ENCODE data around the gene PDK2. TPM values are rescaled to one million over a fixed set of nuclear protein-coding genes. Genes with fewer than 3 reads are reported as not detected.

PDK2 gene
- total RNA-seq, 1 experiment from 2014 or later: 20.4 TPM

GRCh38 chr17:50134206-50135110 lies 39.3 kb downstream of the PDK2 start:
- no peak for TF ChIP-seq CTCF (conservative IDR thresholded peaks at IDR 0.05; ENCODE audit: low read depth, low read length)
- no peak for TF ChIP-seq EZH2 (IDR thresholded peaks at IDR 0.05; ENCODE audit: borderline replicate concordance, low read depth, low read length, poor library complexity, severe bottlenecking)
- peaks cover 15% of the 10 kb centered on the region for H3K4me1 ChIP-seq (ENCODE audit: insufficient read depth, low read length, poor library complexity, severe bottlenecking)
- intact Hi-C loops (cut with micrococcal nuclease; ENCODE audit: unreplicated experiment): no loop called here
- H3K4me3 ChIP-seq (ENCODE audit: low read depth, low read length, poor library complexity, severe bottlenecking): no peak overlapping the region
- no peaks in the 10 kb centered on the region for H3K9me3 ChIP-seq (ENCODE audit: low read depth, low read length, poor library complexity, severe bottlenecking)
- H3K36me3 ChIP-seq (ENCODE audit: insufficient read depth, low read length, poor library complexity, severe bottlenecking): peaks cover 45% of the 10 kb centered on the region
- BruUV-seq (replicated peaks): TSS peak; percentile 45
- ChIA-PET POLR2A (ENCODE audit: low non-redundant PET) (no interaction called here), CTCF (no interaction called here)
- H3K27me3 ChIP-seq (replicated peaks; ENCODE audit: insufficient read depth, low read depth, low read length, poor library complexity): no peaks in the 10 kb centered on the region
- no peak overlapping the region for H3K27ac ChIP-seq (ENCODE audit: low read depth, low read length, poor library complexity, severe bottlenecking)
- peak; percentile 43 for DNase-seq (ENCODE audit: low spot score)

GRCh38 chr17:50135316-50136095 lies 40.4 kb downstream of the PDK2 start:
- TF ChIP-seq EZH2 (IDR thresholded peaks at IDR 0.05; ENCODE audit: borderline replicate concordance, low read depth, low read length, poor library complexity, severe bottlenecking): no peak
- TF ChIP-seq CTCF (conservative IDR thresholded peaks at IDR 0.05; ENCODE audit: low read depth, low read length): no peak
- no TSS peak for BruUV-seq (replicated peaks)
- Histone ChIP-seq H3K9me3 (ENCODE audit: low read depth, low read length, poor library complexity, severe bottlenecking) (no peaks in the 10 kb centered on the region), H3K4me1 (ENCODE audit: insufficient read depth, low read length, poor library complexity, severe bottlenecking) (peaks cover 14% of the 10 kb centered on the region), H3K27me3 (replicated peaks; ENCODE audit: insufficient read depth, low read depth, low read length, poor library complexity) (no peaks in the 10 kb centered on the region), H3K4me3 (ENCODE audit: low read depth, low read length, poor library complexity, severe bottlenecking) (no peak overlapping the region), H3K27ac (ENCODE audit: low read depth, low read length, poor library complexity, severe bottlenecking) (no peak overlapping the region), H3K36me3 (ENCODE audit: insufficient read depth, low read length, poor library complexity, severe bottlenecking) (peaks cover 54% of the 10 kb centered on the region)
- CTCF ChIA-PET: no interaction called here
- intact Hi-C loops (cut with micrococcal nuclease; ENCODE audit: unreplicated experiment): no loop called here
- DNase-seq (ENCODE audit: low spot score): no peak
- POLR2A ChIA-PET (ENCODE audit: low non-redundant PET): no interaction called here

- H3K9me3 ChIP-seq (ENCODE audit: low read depth, low read length, poor library complexity, severe bottlenecking): no peaks in the 10 kb centered on the region
- peaks cover 61% of the 10 kb centered on the region for H3K36me3 ChIP-seq (ENCODE audit: insufficient read depth, low read length, poor library complexity, severe bottlenecking)
- H3K27me3 ChIP-seq (replicated peaks; ENCODE audit: insufficient read depth, low read depth, low read length, poor library complexity): no peaks in the 10 kb centered on the region
- no TSS peak for BruUV-seq (replicated peaks)
- DNase-seq (ENCODE audit: low spot score): no peak
- CTCF ChIA-PET: no interaction called here
- H3K27ac ChIP-seq (ENCODE audit: low read depth, low read length, poor library complexity, severe bottlenecking): no peak overlapping the region
- no peak overlapping the region for H3K4me3 ChIP-seq (ENCODE audit: low read depth, low read length, poor library complexity, severe bottlenecking)
- intact Hi-C loops (cut with micrococcal nuclease; ENCODE audit: unreplicated experiment): no loop called here
- peaks cover 9% of the 10 kb centered on the region for H3K4me1 ChIP-seq (ENCODE audit: insufficient read depth, low read length, poor library complexity, severe bottlenecking)
- POLR2A ChIA-PET (ENCODE audit: low non-redundant PET): no interaction called here
- TF ChIP-seq EZH2 (IDR thresholded peaks at IDR 0.05; ENCODE audit: borderline replicate concordance, low read depth, low read length, poor library complexity, severe bottlenecking) (no peak), CTCF (conservative IDR thresholded peaks at IDR 0.05; ENCODE audit: low read depth, low read length) (no peak)
These were observed 41.0 kb downstream of the PDK2 start for GRCh38 chr17:50136096-50136687.

Measured in A673 (cell line).